Urothelium cell line (cell line): ENCODE measurements around the gene RELN.
A peak's percentile ranks its signal among the peaks of the same experiment; 100 is the strongest.

Experiments used
- DNase-seq: peaks from one replicate; pipeline ENCODE4 v3.0.0; 2011; ENCODE audit warnings: low spot score, mixed read lengths
- FAIRE-seq: peaks from 2 replicates; lab custom pipeline; 2011; peaks lifted over from hg19 to GRCh38; lab: Jason Lieb, UNC

Gene RELN

GRCh38 chr7:103735377-103735776, 254.1 kb downstream of the RELN start:
- FAIRE-seq = no peak
- peak; percentile 74 for DNase-seq

GRCh38 chr7:103731169-103731568, 258.3 kb downstream of the RELN start:
- FAIRE-seq = no peak
- no peak for DNase-seq

GRCh38 chr7:103729026-103729425, 260.4 kb downstream of the RELN start:
- DNase-seq (no peak), FAIRE-seq (no peak)

GRCh38 chr7:103727982-103728610, 261.4 kb downstream of the RELN start:
- no peak for FAIRE-seq
- DNase-seq = no peak

- DNase-seq (no peak), FAIRE-seq (no peak)
Observed at GRCh38 chr7:103719070-103719469, 270.4 kb downstream of the RELN start.

GRCh38 chr7:103718482-103719061, 270.9 kb downstream of the RELN start:
- FAIRE-seq (peak; percentile 69), DNase-seq (no peak)

- FAIRE-seq (no peak), DNase-seq (no peak)
Observed at GRCh38 chr7:103717574-103717973, 271.9 kb downstream of the RELN start.

- FAIRE-seq (no peak), DNase-seq (no peak)
Observed at GRCh38 chr7:103715376-103716120, 273.9 kb downstream of the RELN start.

GRCh38 chr7:103714376-103714927, 275.0 kb downstream of the RELN start:
- no peak for DNase-seq
- FAIRE-seq = no peak

- no peak for FAIRE-seq
- no peak for DNase-seq
Observed at GRCh38 chr7:103712991-103713778, 276.3 kb downstream of the RELN start.

GRCh38 chr7:103711413-103711812, 278.0 kb downstream of the RELN start:
- FAIRE-seq (no peak), DNase-seq (no peak)

GRCh38 chr7:103710247-103710646, 279.2 kb downstream of the RELN start:
- no peak for DNase-seq
- FAIRE-seq = peak; percentile 92

GRCh38 chr7:103706805-103707204, 282.7 kb downstream of the RELN start:
- FAIRE-seq = no peak
- no peak for DNase-seq

- FAIRE-seq (peak; percentile 30), DNase-seq (no peak)
Observed at GRCh38 chr7:103705542-103705941, 283.9 kb downstream of the RELN start.

- no peak for FAIRE-seq
- no peak for DNase-seq
Observed at GRCh38 chr7:103704701-103705100, 284.8 kb downstream of the RELN start.

GRCh38 chr7:103702982-103703381, 286.5 kb downstream of the RELN start:
- FAIRE-seq (no peak), DNase-seq (no peak)

GRCh38 chr7:103702454-103702853, 287.0 kb downstream of the RELN start:
- FAIRE-seq (no peak), DNase-seq (no peak)

GRCh38 chr7:103699032-103699431, 290.4 kb downstream of the RELN start:
- no peak for DNase-seq
- no peak for FAIRE-seq

GRCh38 chr7:103698064-103698463, 291.4 kb downstream of the RELN start:
- FAIRE-seq (no peak), DNase-seq (no peak)

GRCh38 chr7:103695521-103695920, 293.9 kb downstream of the RELN start:
- DNase-seq (no peak), FAIRE-seq (no peak)

GRCh38 chr7:103694304-103694703, 295.2 kb downstream of the RELN start:
- DNase-seq (no peak), FAIRE-seq (no peak)
